Lower leg skin (tissue), 4 donors: ENCODE results near the gene DSCAML1. TPM values are rescaled to one million over a fixed set of nuclear protein-coding genes. Genes with fewer than 3 reads are reported as not detected.

Source experiments
- DNase-seq, 2 donors: peaks; one replicate each; pipeline ENCODE4 v3.0.0-alpha.2; 2019; ENCODE audit warnings: low spot score in 2 of 2
- H3K4me3 ChIP-seq: fragments of 200-600 bp; sonication (generic); 2 replicates; pipeline ENCODE4 v1.5.1; 2017; ENCODE audit warnings: mild to moderate bottlenecking, low read depth; ENCODE audit not compliant: poor library complexity, severe bottlenecking
- POLR2A ChIP-seq, 2 donors: fragments of 450-650 bp; IDR thresholded peaks; one replicate each; pipeline ENCODE4 v1.6.1; 2016 to 2017; ENCODE audit warnings: antibody characterized with exemption in 2 of 2, mild to moderate bottlenecking in 1 of 2, moderate library complexity in 1 of 2
- WGBS, 2 donors: methylation state at CpG; one replicate each; pipeline ENCODE4 v1.1.5; 2018; 5-methylcytosine and 5-hydroxymethylcytosine counted together
- intact Hi-C: fragments of 100-400 bp; cut with DNase I; formaldehyde crosslinking; loops from one replicate; pipeline ENCODE4 v1.15.0; 2023; ENCODE audit warnings: low total_unique reads
- total RNA-seq, 4 donors: library from RNA; depleted of rRNA; stranded (reverse); fragments of >200 nt; gene quantifications; one replicate each; pipeline ENCODE4 v1.1.0, GENCODE V29; 2016
- TF ChIP-seq, protein P1 (sequence below), 3 donors: fragments of 450-650 bp; IDR thresholded peaks; one replicate each; pipeline ENCODE4 v1.5.1; 2016; ENCODE audit warnings: antibody characterized with exemption in 3 of 3, mild to moderate bottlenecking in 3 of 3, moderate library complexity in 2 of 3

DSCAML1 gene
- total RNA-seq, 4 donors from 2014 or later = 0.07 to 0.13 (median 0.08) TPM

DNA sequence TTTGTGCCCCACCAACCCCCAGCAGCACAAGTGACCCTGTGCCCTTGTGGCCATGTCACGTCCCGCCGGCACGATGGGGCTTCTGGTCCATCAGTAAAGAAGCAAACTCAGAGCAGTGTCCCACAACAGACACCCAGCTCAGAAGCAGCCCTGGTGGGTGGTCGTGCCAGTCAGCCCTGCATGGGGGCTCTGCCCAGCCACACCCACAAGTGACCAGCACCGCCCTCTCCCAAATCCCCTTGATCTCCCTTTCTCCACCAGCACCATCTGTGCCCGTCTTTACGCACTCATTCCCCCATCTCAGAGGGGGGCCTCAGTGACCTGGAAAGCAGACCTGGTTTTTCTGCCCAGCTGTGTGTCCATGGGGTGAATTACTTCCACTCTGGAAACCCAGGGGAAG is 149.1 kb downstream of the DSCAML1 start:
- WGBS, 2 donors = 84 to 89% methylated on average over 8 of the region's 8 CpGs
- intact Hi-C loops = no loop called here
- TF ChIP-seq POLR2A (IDR thresholded peaks at IDR 0.05) = no peak
- TF ChIP-seq, protein P1, sequence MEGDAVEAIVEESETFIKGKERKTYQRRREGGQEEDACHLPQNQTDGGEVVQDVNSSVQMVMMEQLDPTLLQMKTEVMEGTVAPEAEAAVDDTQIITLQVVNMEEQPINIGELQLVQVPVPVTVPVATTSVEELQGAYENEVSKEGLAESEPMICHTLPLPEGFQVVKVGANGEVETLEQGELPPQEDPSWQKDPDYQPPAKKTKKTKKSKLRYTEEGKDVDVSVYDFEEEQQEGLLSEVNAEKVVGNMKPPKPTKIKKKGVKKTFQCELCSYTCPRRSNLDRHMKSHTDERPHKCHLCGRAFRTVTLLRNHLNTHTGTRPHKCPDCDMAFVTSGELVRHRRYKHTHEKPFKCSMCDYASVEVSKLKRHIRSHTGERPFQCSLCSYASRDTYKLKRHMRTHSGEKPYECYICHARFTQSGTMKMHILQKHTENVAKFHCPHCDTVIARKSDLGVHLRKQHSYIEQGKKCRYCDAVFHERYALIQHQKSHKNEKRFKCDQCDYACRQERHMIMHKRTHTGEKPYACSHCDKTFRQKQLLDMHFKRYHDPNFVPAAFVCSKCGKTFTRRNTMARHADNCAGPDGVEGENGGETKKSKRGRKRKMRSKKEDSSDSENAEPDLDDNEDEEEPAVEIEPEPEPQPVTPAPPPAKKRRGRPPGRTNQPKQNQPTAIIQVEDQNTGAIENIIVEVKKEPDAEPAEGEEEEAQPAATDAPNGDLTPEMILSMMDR (IDR thresholded peaks at IDR 0.05) = no peak
- no peak overlapping the region for H3K4me3 ChIP-seq
- no peak for DNase-seq

DNA sequence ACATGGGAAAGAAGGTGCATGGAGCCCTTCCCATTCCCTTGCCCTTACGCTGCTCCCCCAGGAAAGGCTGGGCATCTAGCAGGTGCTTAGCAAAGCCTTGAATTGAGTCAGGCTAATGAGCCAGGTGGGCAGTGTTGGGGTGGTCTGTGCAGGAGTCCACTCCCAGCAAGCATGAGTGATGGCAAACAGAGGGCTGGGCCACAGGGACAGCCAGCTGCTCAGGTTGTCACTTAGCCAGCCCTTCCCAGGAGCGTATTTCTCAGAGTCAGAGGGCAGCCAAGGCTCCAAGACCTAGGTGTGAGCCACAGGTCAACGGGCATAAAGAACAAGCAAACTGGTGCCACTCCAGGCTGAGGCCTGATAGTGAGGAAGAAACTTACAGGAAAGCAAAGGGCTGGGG is 149.8 kb downstream of the DSCAML1 start:
- TF ChIP-seq, protein P1 (IDR thresholded peaks at IDR 0.05) = no peak
- no peak for TF ChIP-seq POLR2A (IDR thresholded peaks at IDR 0.05)
- 90 to 91% methylated on average over 3 of the region's 3 CpGs for WGBS, 2 donors
- DNase-seq = no peak
- no peak overlapping the region for H3K4me3 ChIP-seq
- intact Hi-C loops = no loop called here

DNA sequence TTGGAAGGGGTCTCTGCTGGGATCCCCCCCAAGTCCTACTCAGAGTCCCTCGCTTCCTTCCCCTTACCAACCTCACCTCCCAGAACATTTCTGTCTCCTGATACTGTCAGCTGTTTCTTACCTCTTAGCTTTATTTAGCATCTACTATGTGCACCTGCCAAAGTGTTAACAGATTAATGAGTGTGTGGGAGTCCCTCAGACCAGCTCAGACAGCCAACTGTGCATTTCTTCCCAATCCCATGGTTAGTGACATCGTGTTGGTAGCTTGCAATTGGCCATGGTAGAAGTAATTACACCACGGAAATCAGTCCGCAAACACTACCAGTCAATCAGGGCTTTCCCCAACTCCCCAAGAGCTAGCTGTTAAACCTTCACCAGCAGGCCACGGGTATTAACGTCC is 150.6 kb downstream of the DSCAML1 start:
- H3K4me3 ChIP-seq = no peak overlapping the region
- intact Hi-C loops = no loop called here
- DNase-seq = no peak
- WGBS, 2 donors = 88 to 90% methylated on average over 6 of the region's 6 CpGs
- TF ChIP-seq POLR2A (IDR thresholded peaks at IDR 0.05) = no peak
- TF ChIP-seq, protein P1 (IDR thresholded peaks at IDR 0.05) = no peak

DNA sequence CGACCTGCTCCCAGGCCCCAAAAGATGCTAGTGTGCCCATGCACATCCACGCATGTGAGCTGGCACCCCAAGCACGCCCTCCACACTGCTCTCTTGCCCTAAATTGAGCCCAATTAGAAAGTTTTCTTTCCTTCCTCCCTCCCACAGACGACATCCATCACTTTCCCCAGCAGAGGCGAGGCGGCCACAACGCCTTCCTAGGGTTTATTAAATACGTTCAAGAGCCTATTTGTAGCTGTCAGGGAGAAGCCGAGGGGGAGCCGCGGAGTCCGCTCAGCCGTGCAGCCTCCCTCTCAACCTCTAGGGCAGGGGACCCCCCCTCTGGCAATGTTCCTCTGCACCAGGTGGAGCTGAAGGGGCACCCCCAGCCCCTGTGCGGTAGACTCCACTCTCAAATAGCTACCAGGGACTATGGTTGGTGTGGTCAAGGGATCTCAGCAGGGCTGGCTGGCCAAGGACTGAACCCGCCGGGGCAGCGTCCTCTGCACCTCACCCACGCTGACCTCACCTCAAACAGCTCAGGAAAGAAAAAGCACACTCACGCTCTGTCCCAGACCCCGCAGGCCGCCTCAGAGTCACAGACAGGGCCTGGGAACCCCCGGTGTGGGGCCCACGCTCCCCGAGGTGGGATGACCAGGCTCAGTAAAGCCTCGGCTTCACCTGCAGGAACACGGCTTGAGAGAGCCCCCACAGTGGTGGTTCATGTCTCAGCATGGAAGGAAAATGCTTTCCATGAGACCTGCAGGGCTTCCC is 152.4 kb downstream of the DSCAML1 start:
- no peak overlapping the region for H3K4me3 ChIP-seq
- TF ChIP-seq, protein P1 (IDR thresholded peaks at IDR 0.05) = no peak
- TF ChIP-seq POLR2A (IDR thresholded peaks at IDR 0.05) = no peak
- intact Hi-C loops = no loop called here
- 78 to 82% methylated on average over 25 to 26 of the region's 26 CpGs for WGBS, 2 donors
- DNase-seq = no peak

DNA sequence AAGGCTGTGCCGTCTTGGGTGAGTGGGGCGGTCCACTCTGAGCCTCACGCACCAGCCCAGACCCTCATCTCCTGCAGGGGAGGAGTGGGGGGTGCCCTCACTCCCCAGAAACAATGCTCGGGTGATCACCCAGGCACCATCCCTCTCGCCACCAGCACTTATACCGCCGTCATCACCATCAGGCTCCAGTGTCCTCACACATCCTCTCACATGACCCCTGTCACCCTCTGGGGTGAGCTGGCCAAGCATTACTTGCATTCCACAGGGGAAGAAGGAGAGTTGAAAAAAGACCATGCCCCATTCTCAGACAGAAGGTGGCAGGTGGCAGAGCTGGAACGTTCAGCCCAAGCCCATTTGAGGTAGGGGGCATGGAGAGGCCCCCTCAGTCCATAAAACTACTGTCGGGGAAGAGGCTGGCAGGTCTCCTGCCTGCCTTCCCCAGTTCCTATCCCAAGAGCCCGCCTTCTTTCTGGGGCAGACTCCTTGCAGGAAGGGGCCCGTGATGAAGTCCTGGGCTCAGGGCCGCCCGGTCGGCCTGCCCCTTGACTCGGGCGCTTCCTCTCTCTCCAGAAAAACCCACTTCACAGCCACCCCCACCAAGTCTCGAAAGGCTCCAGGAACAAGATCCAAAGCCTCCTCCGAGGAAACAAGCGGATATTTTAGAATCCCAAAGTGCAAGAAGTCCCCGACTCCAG is 153.3 kb downstream of the DSCAML1 start:
- H3K4me3 ChIP-seq = no peak overlapping the region
- intact Hi-C loops = no loop called here
- no peak for TF ChIP-seq POLR2A (IDR thresholded peaks at IDR 0.05)
- TF ChIP-seq, protein P1 (IDR thresholded peaks at IDR 0.05) = no peak
- 71 to 75% methylated on average over 20 of the region's 20 CpGs for WGBS, 2 donors
- no peak for DNase-seq
